GM19023 (cell line): Measurements from ENCODE around the gene CUX1.
"Not testable (repeated sequence)": the region's sequence is repeated elsewhere in the genome, so short reads cannot be mapped to it uniquely, and the experiment has no call there.

Source experiments
- ATAC-seq: cut with Tn5 transposase; IDR thresholded peaks from one replicate; pipeline ENCODE4 v1.9.1; 2021; ENCODE audit warnings: mild to moderate bottlenecking, moderate library complexity; ENCODE audit not compliant: unreplicated experiment

CUX1 gene

DNA sequence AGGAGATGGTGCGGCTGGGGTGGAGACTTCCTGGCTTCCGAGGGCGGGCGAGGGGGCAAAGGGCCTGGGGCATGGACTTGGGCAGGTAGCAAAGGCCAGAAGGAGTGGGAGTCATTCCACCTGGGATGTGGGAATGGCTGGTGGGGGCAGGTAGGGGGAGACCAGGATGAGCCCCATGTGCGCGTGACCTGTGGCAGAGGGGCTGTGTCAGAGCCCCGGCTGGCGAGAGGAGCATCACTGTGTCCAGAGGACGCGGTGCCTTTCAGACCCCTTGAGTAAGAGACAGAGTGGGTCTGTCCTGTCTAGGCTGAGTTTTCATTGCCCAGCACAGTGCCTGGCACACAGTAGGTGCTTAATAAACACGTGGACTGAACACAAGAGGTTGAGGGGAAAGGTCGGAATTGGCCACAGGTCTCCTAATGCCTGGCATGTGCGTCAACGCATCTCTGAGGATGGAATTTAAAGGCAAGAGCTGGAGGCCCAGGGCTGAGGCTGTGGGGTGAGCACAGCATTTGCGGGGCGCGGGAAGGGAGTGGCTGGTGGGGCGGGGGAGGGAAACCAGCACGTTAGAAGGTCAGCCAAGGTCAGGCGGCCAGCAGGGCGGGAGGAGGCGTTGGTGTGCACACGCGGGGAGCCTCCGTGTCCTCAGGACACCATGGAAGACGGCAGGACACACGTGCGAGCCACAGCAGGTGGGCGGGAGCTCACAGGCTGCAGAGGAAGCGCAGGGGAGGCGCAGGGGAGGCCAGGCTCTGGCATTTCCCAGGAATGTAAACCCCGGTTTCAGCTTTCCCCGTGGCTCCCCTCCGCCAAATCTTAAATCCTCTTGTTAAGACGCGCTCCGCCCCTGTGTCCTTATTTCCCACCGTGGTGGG lies 51.8 kb downstream of the CUX1 start:
- ATAC-seq, result no peak

- ATAC-seq, result no peak
Measured at GRCh38 chr7:101869901-101870290, 52.5 kb downstream of the CUX1 start.

DNA sequence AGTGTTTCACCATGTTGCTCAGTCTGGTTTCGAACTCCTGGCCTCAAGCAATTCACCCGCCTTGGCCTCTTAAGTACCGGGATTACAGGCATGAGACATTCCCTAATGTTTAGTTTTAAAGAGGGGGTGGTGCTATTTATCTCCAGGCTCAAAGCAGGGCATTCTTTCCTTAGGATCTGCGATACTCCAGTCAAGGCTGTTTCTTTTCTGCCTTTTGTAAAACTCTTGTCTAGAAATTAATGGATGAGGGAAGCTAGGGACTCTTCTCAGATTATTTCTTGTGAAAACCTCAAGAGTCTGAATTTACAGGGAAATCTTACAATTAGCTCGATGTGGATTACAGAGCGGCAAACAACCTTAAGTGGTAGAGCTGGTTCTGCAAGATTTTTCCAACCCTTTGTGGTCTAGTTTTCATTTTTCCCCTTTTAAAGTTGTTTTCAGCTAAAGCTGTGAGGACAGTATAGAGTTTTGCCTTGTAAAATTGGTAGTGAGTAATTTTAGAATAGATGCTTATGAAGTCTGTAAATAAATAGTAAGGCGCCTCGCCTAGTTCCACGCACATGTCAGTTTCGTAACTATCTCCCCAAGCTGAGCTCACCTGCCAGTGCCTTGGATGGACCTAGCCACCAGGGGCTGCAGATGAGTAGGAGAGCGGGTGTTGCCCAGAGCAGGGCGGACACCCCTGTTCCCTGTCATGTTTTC lies 53.1 kb downstream of the CUX1 start:
- no peak for ATAC-seq

DNA sequence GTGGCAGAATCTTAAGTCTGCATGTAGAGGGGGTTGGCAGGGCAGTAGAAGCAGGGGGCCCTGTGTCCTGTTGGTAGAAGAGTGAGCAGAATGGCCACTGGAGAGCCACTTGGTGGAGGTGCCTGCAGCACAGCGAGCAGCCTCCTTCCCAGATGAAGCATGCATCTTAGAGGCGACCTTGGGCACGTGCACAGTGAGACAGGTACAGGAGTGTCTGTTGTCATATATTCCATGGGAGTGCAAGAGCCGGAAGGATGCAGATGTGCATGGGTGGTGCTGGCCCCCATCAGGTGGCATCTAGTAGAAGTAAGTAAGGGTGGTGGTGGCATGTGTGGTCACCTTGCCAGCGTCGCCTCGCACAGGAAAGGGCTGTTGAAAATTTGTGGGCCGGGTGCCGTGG lies 53.9 kb downstream of the CUX1 start:
- no peak for ATAC-seq

GRCh38 chr7:101874028-101874427 lies 56.6 kb downstream of the CUX1 start:
- ATAC-seq, result no peak

DNA sequence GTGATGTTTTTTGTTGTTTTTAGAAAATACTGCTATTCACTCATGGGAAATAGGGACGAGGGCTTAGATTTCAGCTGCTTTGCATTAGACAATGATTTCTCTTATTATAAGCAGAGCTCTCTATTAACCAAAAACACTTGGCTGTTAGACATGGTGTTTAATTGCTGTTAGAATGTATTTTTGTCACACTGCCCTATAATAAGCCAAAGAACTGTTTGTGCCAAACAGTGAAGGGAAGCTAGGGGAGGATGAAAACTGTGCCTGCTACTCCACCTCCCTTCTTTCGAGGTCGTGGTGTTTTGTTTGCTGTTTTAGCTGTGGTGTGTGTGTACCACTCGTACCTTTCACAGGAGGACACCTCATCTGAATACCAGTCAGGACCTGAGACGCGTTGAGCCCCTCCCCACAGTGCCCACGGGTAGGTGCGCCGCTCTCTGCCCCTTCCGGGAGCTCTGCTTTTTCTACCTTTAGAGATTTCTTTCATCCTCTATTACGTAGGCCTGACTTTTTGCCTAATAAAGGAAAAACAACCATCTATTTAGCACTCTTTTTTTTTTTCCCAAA lies 57.9 kb downstream of the CUX1 start:
- ATAC-seq, result no peak

- no peak for ATAC-seq
Measured at GRCh38 chr7:101877882-101878591, 60.6 kb downstream of the CUX1 start.

- ATAC-seq, result no peak
Measured at GRCh38 chr7:101878938-101879337, 61.5 kb downstream of the CUX1 start.

DNA sequence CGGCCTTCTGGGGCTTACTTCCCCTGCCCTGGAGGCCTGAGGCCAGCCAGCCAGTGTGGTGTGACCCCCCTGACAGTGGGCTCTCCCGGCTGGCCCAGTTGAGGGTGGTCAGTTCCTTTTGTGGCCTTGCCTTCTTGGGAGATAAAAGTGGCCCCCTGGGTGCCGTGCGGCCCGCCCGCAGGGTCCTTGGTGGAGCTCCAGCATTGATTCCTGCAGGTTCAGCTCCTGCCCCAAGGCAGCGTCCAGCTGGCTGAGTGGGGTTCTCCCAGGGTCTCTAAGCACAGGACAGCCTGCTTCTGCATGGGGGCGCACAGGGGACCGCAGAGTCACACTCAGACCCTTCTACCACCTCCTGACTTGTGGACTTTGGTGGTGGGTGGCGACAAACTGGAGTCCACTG lies 62.1 kb downstream of the CUX1 start:
- ATAC-seq, result no peak

GRCh38 chr7:101880282-101881054 lies 63.0 kb downstream of the CUX1 start:
- no peak for ATAC-seq

GRCh38 chr7:101882005-101882421 lies 64.6 kb downstream of the CUX1 start:
- ATAC-seq, result no peak

DNA sequence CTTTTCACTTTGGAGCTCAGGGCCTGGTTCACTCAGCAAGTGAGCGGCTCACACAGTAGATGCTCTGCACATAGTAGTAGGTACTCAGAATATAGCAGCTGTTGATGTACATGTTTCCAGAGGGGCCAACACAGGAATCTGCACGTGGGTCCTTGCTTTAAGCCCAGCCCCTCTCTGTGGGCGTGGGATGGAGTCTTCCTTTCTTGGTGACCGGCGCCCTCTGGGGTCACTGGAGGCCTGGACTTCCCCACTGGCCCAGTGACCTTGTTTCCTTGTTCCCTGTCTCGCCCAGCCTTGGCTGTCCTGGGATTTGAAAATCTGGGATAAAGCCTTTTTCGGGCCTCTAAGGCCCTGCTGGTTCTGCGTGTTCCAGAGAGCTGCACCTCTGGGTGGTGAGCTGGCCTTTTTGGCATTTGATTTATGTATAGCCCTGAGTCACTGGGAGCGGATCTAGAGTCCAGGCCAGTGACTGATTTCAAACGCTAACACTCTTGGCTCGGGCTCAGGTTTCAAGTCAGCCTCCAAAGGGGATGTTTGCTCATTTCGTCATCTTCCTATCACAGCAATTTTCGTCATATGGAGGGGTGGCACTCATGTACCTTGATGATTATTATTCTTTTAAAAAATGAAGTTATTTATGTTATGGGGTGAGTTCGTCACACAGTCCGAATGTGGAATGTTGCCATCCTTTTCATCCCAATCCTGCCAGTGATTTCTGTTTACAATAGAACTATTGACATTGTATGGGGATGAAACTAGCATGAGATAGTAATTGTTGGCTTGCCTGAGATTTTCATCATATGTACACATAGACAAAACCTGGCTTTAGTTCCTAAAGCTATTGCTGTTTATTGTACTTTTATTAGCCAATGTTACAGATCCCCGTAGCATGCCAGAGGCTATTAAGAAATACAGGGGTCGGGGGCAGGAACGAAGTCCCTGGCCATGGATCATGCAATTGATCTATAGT lies 65.5 kb downstream of the CUX1 start:
- no peak for ATAC-seq

GRCh38 chr7:101884671-101885596 lies 67.5 kb downstream of the CUX1 start:
- no peak for ATAC-seq

GRCh38 chr7:101885597-101885955 lies 68.2 kb downstream of the CUX1 start:
- no peak for ATAC-seq

- ATAC-seq, result not testable (repeated sequence)
Measured at GRCh38 chr7:101887352-101887751, 69.9 kb downstream of the CUX1 start.

DNA sequence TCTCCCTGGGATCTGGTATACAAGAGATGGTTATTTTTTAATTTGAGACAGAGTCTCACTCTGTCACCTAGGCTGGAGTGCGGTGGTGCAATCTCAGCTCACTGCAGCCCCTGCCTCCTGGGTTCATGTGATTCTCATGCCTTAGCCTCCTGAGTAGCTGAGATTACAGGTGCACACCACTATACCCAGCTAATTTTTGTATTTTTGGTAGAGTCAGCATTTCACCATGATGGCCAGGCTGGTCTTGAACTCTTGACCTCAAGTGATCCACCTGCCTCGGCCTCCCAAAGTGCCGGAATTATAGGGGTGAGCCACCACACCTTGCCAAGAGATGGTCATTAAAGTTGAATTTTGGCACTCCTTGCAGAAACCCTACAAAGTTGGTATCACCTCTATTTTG lies 71.1 kb downstream of the CUX1 start:
- not testable (repeated sequence) for ATAC-seq

- ATAC-seq, result no peak
Measured at GRCh38 chr7:101890749-101891523, 73.5 kb downstream of the CUX1 start.
